Measurements from ENCODE around the gene ARSH.
"Not testable (repeated sequence)": the region's sequence is repeated elsewhere in the genome, so short reads cannot be mapped to it uniquely, and the experiment has no call there.

ARSH gene

GRCh38 chrX:3037218-3037617 lies 30.9 kb downstream of the ARSH start:
- Histone ChIP-seq H3K9ac (no peak overlapping the region), H3K27ac (no peak overlapping the region), H3K36me3 (ENCODE audit: control insufficient read depth, insufficient read depth, low read length) (no peaks in the 10 kb centered on the region), H3K79me2 (no peaks in the 10 kb centered on the region), H3K4me3 (ENCODE audit: low read depth, low read length) (no peak overlapping the region), H3K27me3 (ENCODE audit: control insufficient read depth, insufficient read depth, low read length) (no peaks in the 10 kb centered on the region), H3K9me3 (ENCODE audit: control insufficient read depth, low read length) (no peaks in the 10 kb centered on the region), H3K4me2 (ENCODE audit: low read length) (no peak overlapping the region), H3K4me1 (no peaks in the 10 kb centered on the region), H2AFZ (no peak overlapping the region)
- TF ChIP-seq CTCF (IDR thresholded peaks at IDR 0.05) = no peak

- Histone ChIP-seq H3K27ac (no peak overlapping the region), H3K9ac (no peak overlapping the region), H3K4me1 (no peaks in the 10 kb centered on the region), H3K9me3 (ENCODE audit: control insufficient read depth, low read length) (no peaks in the 10 kb centered on the region), H3K4me3 (ENCODE audit: low read depth, low read length) (no peak overlapping the region), H3K36me3 (ENCODE audit: control insufficient read depth, insufficient read depth, low read length) (no peaks in the 10 kb centered on the region), H2AFZ (no peak overlapping the region), H3K79me2 (no peaks in the 10 kb centered on the region), H3K27me3 (ENCODE audit: control insufficient read depth, insufficient read depth, low read length) (no peaks in the 10 kb centered on the region), H3K4me2 (ENCODE audit: low read length) (no peak overlapping the region)
- TF ChIP-seq CTCF (IDR thresholded peaks at IDR 0.05) = no peak
Measured at GRCh38 chrX:3044196-3044595, 37.9 kb downstream of the ARSH start.

DNA sequence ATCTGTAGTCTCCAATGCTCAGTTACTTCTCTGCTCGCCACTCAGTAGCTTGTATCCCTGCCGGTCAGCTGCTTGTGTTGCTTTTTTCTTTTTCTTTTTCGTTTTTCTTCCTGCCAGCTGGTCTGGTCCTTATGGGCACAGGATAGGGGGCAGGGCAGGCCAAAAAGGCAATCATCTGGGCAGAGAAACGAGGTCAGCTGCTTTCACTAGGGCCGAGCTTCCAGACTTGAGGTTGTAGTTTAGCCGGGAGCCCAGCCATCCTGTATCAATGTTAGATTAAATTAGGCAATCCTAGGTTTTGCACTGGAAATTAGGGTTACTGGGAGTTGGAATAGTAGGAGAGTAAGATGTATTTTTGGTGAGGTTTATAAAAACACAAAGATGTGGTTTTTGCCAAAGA lies 38.3 kb downstream of the ARSH start:
- H3K27ac ChIP-seq = no peak overlapping the region

GRCh38 chrX:3046253-3047240 lies 40.2 kb downstream of the ARSH start:
- no peak overlapping the region for H3K4me3 ChIP-seq (ENCODE audit: low read depth, low read length)
- H3K9me3 ChIP-seq (ENCODE audit: control insufficient read depth, low read length) = no peaks in the 10 kb centered on the region
- no peak overlapping the region for H3K9ac ChIP-seq
- no peak overlapping the region for H2AFZ ChIP-seq
- H3K27ac ChIP-seq = no peak overlapping the region
- TF ChIP-seq CTCF (IDR thresholded peaks at IDR 0.05) = no peak
- no peaks in the 10 kb centered on the region for H3K27me3 ChIP-seq (ENCODE audit: control insufficient read depth, insufficient read depth, low read length)
- no peaks in the 10 kb centered on the region for H3K4me1 ChIP-seq
- no peak overlapping the region for H3K4me2 ChIP-seq (ENCODE audit: low read length)
- H3K36me3 ChIP-seq (ENCODE audit: control insufficient read depth, insufficient read depth, low read length) = no peaks in the 10 kb centered on the region
- H3K79me2 ChIP-seq = no peaks in the 10 kb centered on the region

More for the DNA sequence above, 38.3 kb downstream of the ARSH start:
- Histone ChIP-seq H3K4me3 (ENCODE audit: low read depth, low read length) (no peak overlapping the region), H3K79me2 (no peaks in the 10 kb centered on the region), H3K9ac (no peak overlapping the region), H3K36me3 (ENCODE audit: control insufficient read depth, insufficient read depth, low read length) (no peaks in the 10 kb centered on the region), H3K27me3 (ENCODE audit: control insufficient read depth, insufficient read depth, low read length) (no peaks in the 10 kb centered on the region), H2AFZ (no peak overlapping the region), H3K4me1 (no peaks in the 10 kb centered on the region), H3K9me3 (ENCODE audit: control insufficient read depth, low read length) (no peaks in the 10 kb centered on the region), H3K4me2 (ENCODE audit: low read length) (no peak overlapping the region)
- no peak for TF ChIP-seq CTCF (IDR thresholded peaks at IDR 0.05)

GRCh38 chrX:3050523-3051175 lies 44.3 kb downstream of the ARSH start:
- not testable (repeated sequence) for H3K9ac ChIP-seq; H2AFZ ChIP-seq; H3K27me3 ChIP-seq (ENCODE audit: control insufficient read depth, insufficient read depth, low read length); H3K9me3 ChIP-seq (ENCODE audit: control insufficient read depth, low read length); H3K4me1 ChIP-seq; H3K4me3 ChIP-seq (ENCODE audit: low read depth, low read length); H3K27ac ChIP-seq; H3K4me2 ChIP-seq (ENCODE audit: low read length); H3K79me2 ChIP-seq; H3K36me3 ChIP-seq (ENCODE audit: control insufficient read depth, insufficient read depth, low read length)
